Endothelial cell of umbilical vein (primary cell): ENCODE results near the gene AJUBA. TPM values are rescaled to one million over a fixed set of nuclear protein-coding genes. Genes with fewer than 3 reads are reported as not detected.
"Not testable (repeated sequence)": the region's sequence is repeated elsewhere in the genome, so short reads cannot be mapped to it uniquely, and the experiment has no call there.

Experiments
- BruUV-seq: library from RNA; stranded (reverse); fragments of 400-500 nt; replicated peaks from 2 replicates; lab custom pipeline; 2021; lab: Mats Ljungman, UMichigan
- CTCF ChIA-PET: fragments of 300-600, 350-600 bp; sonication (Branson Sonifier 250); formaldehyde crosslinking; loops from one replicate; lab custom pipeline; 2021; ENCODE audit warnings: antibody characterized with exemption, inconsistent platforms; lab: Charles Lee
- POLR2A ChIA-PET: fragments of 300-600, 350-600 bp; sonication (Branson Sonifier 250); formaldehyde crosslinking; loops from one replicate; lab custom pipeline; 2021; ENCODE audit warnings: antibody characterized with exemption, inconsistent platforms; lab: Charles Lee
- DNase-seq: peaks from one replicate; pipeline ENCODE4 v3.0.0-alpha.2; 2011; ENCODE audit warnings: low read depth, low spot score
- FAIRE-seq: peaks from 2 replicates; lab custom pipeline; 2011; peaks lifted over from hg19 to GRCh38; lab: Jason Lieb, UNC
- H2AFZ ChIP-seq: 2 replicates; pipeline ENCODE4 v1.6.0; 2012; ENCODE audit warnings: low read depth, low read length, control low read depth, inconsistent platforms
- H3K27ac ChIP-seq: 2 replicates; pipeline ENCODE4 v1.5.1; 2011; ENCODE audit warnings: low read depth, mild to moderate bottlenecking, control low read depth, low read length, moderate library complexity; ENCODE audit not compliant: insufficient read depth
- H3K27me3 ChIP-seq, 2 experiments: 2 replicates each; pipeline versions ENCODE4 v1.6.0 to v1.6.1; 2011; ENCODE audit warnings: low read length in 2 of 2, mixed read lengths in 1 of 2; ENCODE audit not compliant: control insufficient read depth in 2 of 2, insufficient read depth in 2 of 2
- H3K36me3 ChIP-seq, 2 experiments: 2 replicates in 1 of 2; 3 replicates in 1 of 2; pipeline ENCODE4 v1.5.1; 2011; ENCODE audit warnings: low read length in 2 of 2, mild to moderate bottlenecking in 1 of 2, moderate library complexity in 1 of 2; ENCODE audit not compliant: control insufficient read depth in 2 of 2, insufficient read depth in 2 of 2; ENCODE audit errors: extremely low read depth in 1 of 2
- H3K4me1 ChIP-seq: 3 replicates; pipeline ENCODE4 v1.5.1; 2011; ENCODE audit warnings: mild to moderate bottlenecking, low read length; ENCODE audit not compliant: control insufficient read depth, insufficient read depth; ENCODE audit errors: extremely low read depth
- H3K4me2 ChIP-seq: 2 replicates; pipeline ENCODE4 v1.6.1; 2011; ENCODE audit warnings: low read length, control low read depth, mixed read lengths; ENCODE audit not compliant: insufficient read depth
- H3K4me3 ChIP-seq, 3 experiments: fragments of 200-600 bp in 1 of 3; sonication (generic), shearing (Covaris generic) in 1 of 3; replicated peaks in 1 of 3; 2 replicates each; pipeline ENCODE4 v1.5.1; 2011 to 2016; ENCODE audit warnings: control low read depth in 3 of 3, low read length in 3 of 3, mild to moderate bottlenecking in 2 of 3, inconsistent platforms in 1 of 3, low read depth in 1 of 3, moderate library complexity in 1 of 3; ENCODE audit not compliant: insufficient read depth in 1 of 3
- H3K79me2 ChIP-seq: 2 replicates; pipeline ENCODE4 v1.6.0; 2012; ENCODE audit warnings: low read length, inconsistent platforms; ENCODE audit not compliant: control insufficient read depth, insufficient read depth
- H3K9ac ChIP-seq: replicated peaks from 2 replicates; pipeline ENCODE3; 2011; ENCODE audit warnings: low read length, control low read depth; ENCODE audit not compliant: insufficient read depth; ENCODE audit errors: extremely low read depth
- H3K9me1 ChIP-seq: replicated peaks from 3 replicates; pipeline ENCODE4 v1.6.0; 2011; ENCODE audit warnings: mild to moderate bottlenecking, low read length; ENCODE audit not compliant: control insufficient read depth, insufficient read depth; ENCODE audit errors: extremely low read depth
- H3K9me3 ChIP-seq: replicated peaks from 2 replicates; pipeline ENCODE4 v1.5.1; 2012; ENCODE audit warnings: low read length, inconsistent platforms; ENCODE audit not compliant: control insufficient read depth, insufficient read depth
- H4K20me1 ChIP-seq: replicated peaks from 2 replicates; pipeline ENCODE3; 2011; ENCODE audit warnings: mild to moderate bottlenecking, low read length; ENCODE audit not compliant: control insufficient read depth, insufficient read depth; ENCODE audit errors: extremely low read depth
- CTCF ChIP-seq, 2 donors: IDR thresholded peaks; 1 replicate in 1 of 2; 2 replicates in 1 of 2; pipeline ENCODE4 v1.5.1; 2011; ENCODE audit warnings: low read length in 2 of 2, mild to moderate bottlenecking in 2 of 2, moderate library complexity in 2 of 2, control low read depth in 1 of 2, inconsistent platforms in 1 of 2, low read depth in 1 of 2; ENCODE audit not compliant: insufficient read depth in 1 of 2; ENCODE audit errors: extremely low read depth in 1 of 2
- EZH2 ChIP-seq: IDR thresholded peaks from 2 replicates; pipeline ENCODE4 v1.6.1; 2012; ENCODE audit warnings: borderline replicate concordance, low read depth, mild to moderate bottlenecking, moderate library complexity, low read length, inconsistent platforms; ENCODE audit not compliant: severe bottlenecking
- FOS ChIP-seq: IDR thresholded peaks from 2 replicates; pipeline ENCODE4 v1.6.1; 2011; ENCODE audit warnings: mild to moderate bottlenecking, low read length, moderate library complexity, borderline replicate concordance; ENCODE audit not compliant: insufficient read depth
- GATA2 ChIP-seq: IDR thresholded peaks from 2 replicates; pipeline ENCODE4 v1.7.0; 2011; ENCODE audit warnings: low read depth, mild to moderate bottlenecking, moderate library complexity, mixed read lengths, low read length; ENCODE audit not compliant: insufficient read length, insufficient read depth
- JUN ChIP-seq: IDR thresholded peaks from 2 replicates; pipeline ENCODE4 v1.6.1; 2011; ENCODE audit warnings: borderline replicate concordance, low read depth; ENCODE audit not compliant: insufficient read length, insufficient read depth
- MAX ChIP-seq: IDR thresholded peaks from 2 replicates; pipeline ENCODE4 v1.6.1; 2011; ENCODE audit not compliant: insufficient read depth, insufficient read length
- MYC ChIP-seq: IDR thresholded peaks from one replicate; pipeline ENCODE4 v1.6.1; 2011; ENCODE audit warnings: mild to moderate bottlenecking, low read depth, low read length
- POLR2A ChIP-seq: IDR thresholded peaks from 2 replicates; pipeline ENCODE4 v1.6.1; 2012; ENCODE audit warnings: low read depth, mild to moderate bottlenecking, control low read depth, low read length
- POLR2AphosphoS5 ChIP-seq: IDR thresholded peaks from 2 replicates; pipeline ENCODE4 v1.6.1; 2012; ENCODE audit warnings: low read depth, mild to moderate bottlenecking, control low read depth, low read length, moderate library complexity; ENCODE audit not compliant: insufficient read depth
- dilution Hi-C: fragments of 300-500 bp; cut with MboI; formaldehyde crosslinking; loops from one replicate; pipeline ENCODE4 v1.15.0; 2019; ENCODE audit warnings: low sequenced_read_pairs; ENCODE audit not compliant: extremely low pct_ligation_motif_present
- intact Hi-C: fragments of 100-400 bp; cut with micrococcal nuclease; formaldehyde crosslinking; loops from one replicate; pipeline ENCODE4 v1.10.0; 2022
- polyA plus RNA-seq, 4 experiments: library from polyadenylated mRNA; depleted of rRNA in 3 of 4; stranded (reverse) in 3 of 4; unstranded in 1 of 4; fragments of >200 nt; gene quantifications; 2 replicates each; pipeline versions ENCODE4 v1.2.1 to v1.2.3, GENCODE V29; 2011 to 2012; ENCODE audit warnings: missing spikeins in 1 of 4
- total RNA-seq: library from RNA; stranded (reverse); gene quantifications from 2 replicates; pipeline ENCODE4 v1.2.3, GENCODE V29; 2021

The AJUBA gene
- total and polyA plus RNA-seq, 2 donors (not counting 3 experiments of a cell fraction or from before 2014, with no cell fraction given): 50.0 to 61.7 TPM

GRCh38 chr14:23015618-23016017 is 33.3 kb upstream of the AJUBA start:
- BruUV-seq: no TSS peak
- DNase-seq: no peak
- Histone ChIP-seq H4K20me1 (no peaks in the 10 kb centered on the region), H3K27me3 (no peaks in the 10 kb centered on the region), H3K9me3 (no peaks in the 10 kb centered on the region), H3K79me2 (no peaks in the 10 kb centered on the region), H3K9me1 (no peaks in the 10 kb centered on the region), H2AFZ (no peak overlapping the region), H3K36me3 (no peaks in the 10 kb centered on the region), H3K27ac (no peak overlapping the region), H3K4me3 (no peak overlapping the region), H3K4me1 (no peaks in the 10 kb centered on the region), H3K9ac (no peak overlapping the region), H3K4me2 (no peak overlapping the region)
- no peak for TF ChIP-seq CTCF (IDR thresholded peaks at IDR 0.05; ENCODE audit: extremely low read depth in 1 of 2, insufficient read depth in 1 of 2, low read depth in 1 of 2, low read length in 2 of 2)
- no peak for TF ChIP-seq POLR2AphosphoS5
- TF ChIP-seq JUN: no peak
- no peak for TF ChIP-seq MYC
- no peak for TF ChIP-seq GATA2
- no peak for TF ChIP-seq EZH2
- TF ChIP-seq POLR2A: no peak
- no peak for TF ChIP-seq MAX
- no peak for TF ChIP-seq FOS
- FAIRE-seq: no peak
- POLR2A ChIA-PET: no interaction called here
- intact Hi-C loops (no loop called here), dilution Hi-C loops (no loop called here)
- CTCF ChIA-PET: interaction anchor here (1.2 to 2.9 kb wide), 2 partner anchors 8 to 29 kb away, joined by 5 to 13 read pairs; no protein-coding TSS in a partner anchor

GRCh38 chr14:23013749-23014054 is 31.4 kb upstream of the AJUBA start:
- dilution Hi-C loops, BruUV-seq, H3K9me1 ChIP-seq, H3K79me2 ChIP-seq, FAIRE-seq, H3K9ac ChIP-seq, intact Hi-C loops, H3K27ac ChIP-seq, H4K20me1 ChIP-seq, H2AFZ ChIP-seq, H3K4me2 ChIP-seq, H3K4me3 ChIP-seq, H3K36me3 ChIP-seq, DNase-seq, POLR2A ChIA-PET, H3K27me3 ChIP-seq, H3K9me3 ChIP-seq: not testable (repeated sequence)
- peaks cover 11% of the 10 kb centered on the region for H3K4me1 ChIP-seq
- CTCF ChIA-PET: interaction anchor here (1.3 to 5.5 kb wide), 3 partner anchors 19 to 44 kb away, joined by 4 to 27 read pairs (median 17); partner anchors contain the start of gene CDH24
